Mammary epithelial cell (primary cell): ENCODE results near the gene TESK1.

Experiments used
- EZH2 ChIP-seq: IDR thresholded peaks from 2 replicates; pipeline ENCODE4 v1.6.1; 2012; ENCODE audit warnings: low read length, inconsistent platforms, borderline replicate concordance
- TF ChIP-seq, protein P1 (sequence below), 2 donors: IDR thresholded peaks in 1 of 2; conservative IDR thresholded peaks in 1 of 2; 2 replicates each; pipeline ENCODE4 v1.5.1; 2011 to 2012; ENCODE audit warnings: inconsistent platforms in 2 of 2, low read length in 2 of 2, mild to moderate bottlenecking in 2 of 2, control low read depth in 1 of 2, low read depth in 1 of 2; ENCODE audit not compliant: insufficient read depth in 1 of 2; ENCODE audit errors: extremely low read depth in 1 of 2

DNA sequence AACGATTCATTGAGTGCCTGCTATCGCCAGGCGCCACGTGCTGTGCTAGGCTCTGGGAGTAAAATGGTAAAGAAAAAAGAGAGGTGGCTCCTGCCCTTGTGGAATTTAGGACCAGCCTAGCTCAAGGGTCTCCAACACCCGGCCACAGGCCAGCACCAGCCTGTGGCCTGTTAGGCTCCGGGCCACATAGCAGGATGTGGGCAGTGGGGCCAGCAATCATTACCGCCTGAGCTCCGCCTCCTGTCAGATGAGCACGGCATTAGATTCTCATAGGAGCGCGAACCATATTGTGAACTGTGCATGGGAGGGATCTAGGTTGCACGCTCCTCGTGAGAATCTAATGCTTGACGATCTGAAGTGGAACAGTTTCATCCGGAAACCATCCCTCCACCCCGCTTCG lies 51.3 kb downstream of the TESK1 start:
- no peak for TF ChIP-seq EZH2
- TF ChIP-seq, protein P1, sequence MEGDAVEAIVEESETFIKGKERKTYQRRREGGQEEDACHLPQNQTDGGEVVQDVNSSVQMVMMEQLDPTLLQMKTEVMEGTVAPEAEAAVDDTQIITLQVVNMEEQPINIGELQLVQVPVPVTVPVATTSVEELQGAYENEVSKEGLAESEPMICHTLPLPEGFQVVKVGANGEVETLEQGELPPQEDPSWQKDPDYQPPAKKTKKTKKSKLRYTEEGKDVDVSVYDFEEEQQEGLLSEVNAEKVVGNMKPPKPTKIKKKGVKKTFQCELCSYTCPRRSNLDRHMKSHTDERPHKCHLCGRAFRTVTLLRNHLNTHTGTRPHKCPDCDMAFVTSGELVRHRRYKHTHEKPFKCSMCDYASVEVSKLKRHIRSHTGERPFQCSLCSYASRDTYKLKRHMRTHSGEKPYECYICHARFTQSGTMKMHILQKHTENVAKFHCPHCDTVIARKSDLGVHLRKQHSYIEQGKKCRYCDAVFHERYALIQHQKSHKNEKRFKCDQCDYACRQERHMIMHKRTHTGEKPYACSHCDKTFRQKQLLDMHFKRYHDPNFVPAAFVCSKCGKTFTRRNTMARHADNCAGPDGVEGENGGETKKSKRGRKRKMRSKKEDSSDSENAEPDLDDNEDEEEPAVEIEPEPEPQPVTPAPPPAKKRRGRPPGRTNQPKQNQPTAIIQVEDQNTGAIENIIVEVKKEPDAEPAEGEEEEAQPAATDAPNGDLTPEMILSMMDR (conservative IDR thresholded peaks at IDR 0.05 in 1 of 2, IDR thresholded peaks at IDR 0.05 in 1 of 2; ENCODE audit: extremely low read depth in 1 of 2, insufficient read depth in 1 of 2, low read depth in 1 of 2, low read length in 2 of 2) = no peak
